SU-DHL-6 (cell line): Measurements from ENCODE around the gene FAM47A.

ENCODE experiments used
- H2AFZ ChIP-seq: fragments of 200-600 bp; sonication (generic); 2 replicates; pipeline ENCODE4 v1.6.1; 2014; ENCODE audit warnings: low read depth, mild to moderate bottlenecking, moderate library complexity, mixed read lengths, antibody characterized with exemption, low read length; ENCODE audit not compliant: severe bottlenecking
- H3F3A ChIP-seq: fragments of 200-600 bp; shearing (Covaris generic); 2 replicates; pipeline ENCODE4 v1.6.0; 2016; ENCODE audit warnings: antibody characterized with exemption, mild to moderate bottlenecking; ENCODE audit not compliant: insufficient read depth
- H3K27ac ChIP-seq: fragments of 200-600 bp; sonication (generic); 2 replicates; pipeline ENCODE4 v1.5.1; 2016; ENCODE audit warnings: low read depth, mild to moderate bottlenecking, low read length, moderate library complexity, mixed read lengths
- H3K27me3 ChIP-seq: fragments of 200-600 bp; sonication (generic), shearing (Covaris generic); 2 replicates; pipeline ENCODE4 v1.6.0; 2014; ENCODE audit warnings: mild to moderate bottlenecking, low read length
- H3K36me3 ChIP-seq: fragments of 200-600 bp; sonication (generic); 2 replicates; pipeline ENCODE4 v1.6.1; 2014; ENCODE audit warnings: mild to moderate bottlenecking, low read length, mixed read lengths
- H3K4me2 ChIP-seq: fragments of 300-600, 200-600 bp; shearing (Covaris generic), sonication (generic); 2 replicates; pipeline ENCODE4 v1.6.0; 2014; ENCODE audit warnings: low read length, low read depth, mild to moderate bottlenecking; ENCODE audit not compliant: poor library complexity, severe bottlenecking
- H3K4me3 ChIP-seq: fragments of 200-600 bp; sonication (generic); 2 replicates; pipeline ENCODE4 v1.5.1; 2014; ENCODE audit warnings: antibody characterized with exemption, low read length, mild to moderate bottlenecking, mixed read lengths; ENCODE audit not compliant: insufficient read depth, poor library complexity, severe bottlenecking
- H3K79me2 ChIP-seq: fragments of 200-600 bp; sonication (generic); 2 replicates; pipeline ENCODE4 v1.6.1; 2014; ENCODE audit warnings: mild to moderate bottlenecking, low read length, moderate library complexity; ENCODE audit not compliant: insufficient read depth
- H3K9ac ChIP-seq: fragments of 200-600 bp; sonication (generic); 2 replicates; pipeline ENCODE4 v1.7.0; 2014; ENCODE audit warnings: mild to moderate bottlenecking, low read length
- H3K9me2 ChIP-seq: fragments of 200-600 bp; sonication (generic); replicated peaks from 2 replicates; pipeline ENCODE4 v1.6.1; 2014; ENCODE audit warnings: low read length; ENCODE audit not compliant: insufficient read depth
- H3K9me3 ChIP-seq: fragments of 200-600 bp; sonication (generic); 2 replicates; pipeline ENCODE4 v1.6.1; 2014; ENCODE audit warnings: low read length, mixed read lengths; ENCODE audit not compliant: insufficient read depth
- H4K20me1 ChIP-seq: fragments of 200-600 bp; sonication (generic); 2 replicates; pipeline ENCODE4 v1.6.1; 2014; ENCODE audit warnings: low read depth, mild to moderate bottlenecking, antibody characterized with exemption, low read length, moderate library complexity, mixed read lengths
- CTCF ChIP-seq: fragments of 200-600 bp; sonication (generic); IDR thresholded peaks from one replicate; pipeline ENCODE4 v1.5.1; 2017; ENCODE audit warnings: antibody characterized with exemption, mild to moderate bottlenecking, low read length, moderate library complexity; ENCODE audit not compliant: insufficient read depth, poor library complexity, severe bottlenecking
- EZH2phosphoT487 ChIP-seq: fragments of 200-600 bp; sonication (generic), shearing (Covaris generic); conservative IDR thresholded peaks from 2 replicates; pipeline ENCODE4 v1.6.1; 2018; ENCODE audit warnings: mild to moderate bottlenecking, antibody characterized with exemption, low read length, moderate library complexity, mixed read lengths

The FAM47A gene

GRCh38 chrX:34140816-34141215 is 8.7 kb upstream of the FAM47A start:
- Histone ChIP-seq H3K9me3 (no peaks in the 10 kb centered on the region), H2AFZ (no peak overlapping the region), H3K4me3 (no peak overlapping the region), H3K79me2 (no peaks in the 10 kb centered on the region), H3K9me2 (no peaks in the 10 kb centered on the region), H3F3A (no peaks in the 10 kb centered on the region), H3K4me2 (no peak overlapping the region), H3K27ac (no peak overlapping the region), H3K9ac (no peak overlapping the region), H3K36me3 (no peaks in the 10 kb centered on the region), H4K20me1 (no peaks in the 10 kb centered on the region), H3K27me3 (no peaks in the 10 kb centered on the region)
- TF ChIP-seq EZH2phosphoT487 (no peak), CTCF (no peak)

GRCh38 chrX:34130980-34131744 is 952 bp downstream of the FAM47A start:
- no peaks in the 10 kb centered on the region for H3K36me3 ChIP-seq
- H3K4me2 ChIP-seq = no peak overlapping the region
- no peaks in the 10 kb centered on the region for H3K79me2 ChIP-seq
- H3K27me3 ChIP-seq = no peaks in the 10 kb centered on the region
- TF ChIP-seq EZH2phosphoT487 (no peak), CTCF (no peak)
- no peak overlapping the region for H3K9ac ChIP-seq
- no peaks in the 10 kb centered on the region for H3K9me2 ChIP-seq
- no peak overlapping the region for H2AFZ ChIP-seq
- H4K20me1 ChIP-seq = no peaks in the 10 kb centered on the region
- H3F3A ChIP-seq = no peaks in the 10 kb centered on the region
- no peak overlapping the region for H3K27ac ChIP-seq
- H3K4me3 ChIP-seq = no peak overlapping the region
- no peaks in the 10 kb centered on the region for H3K9me3 ChIP-seq

GRCh38 chrX:34130501-34130900 is 1.6 kb downstream of the FAM47A start:
- Histone ChIP-seq H2AFZ (no peak overlapping the region), H3K79me2 (no peaks in the 10 kb centered on the region), H3K9ac (no peak overlapping the region), H3K4me3 (no peak overlapping the region), H3K9me2 (no peaks in the 10 kb centered on the region), H3K27me3 (no peaks in the 10 kb centered on the region), H3K36me3 (no peaks in the 10 kb centered on the region), H3K27ac (no peak overlapping the region), H3K4me2 (no peak overlapping the region), H3F3A (no peaks in the 10 kb centered on the region), H4K20me1 (no peaks in the 10 kb centered on the region), H3K9me3 (no peaks in the 10 kb centered on the region)
- TF ChIP-seq CTCF = no peak
